ENCODE measurements around the gene ONECUT3. TPM values are rescaled to one million over a fixed set of nuclear protein-coding genes. Genes with fewer than 3 reads are reported as not detected.

The ONECUT3 gene
- total and polyA plus RNA-seq, 2 of the 4 experiments (the other 2 are of a cell fraction), result not detected

DNA sequence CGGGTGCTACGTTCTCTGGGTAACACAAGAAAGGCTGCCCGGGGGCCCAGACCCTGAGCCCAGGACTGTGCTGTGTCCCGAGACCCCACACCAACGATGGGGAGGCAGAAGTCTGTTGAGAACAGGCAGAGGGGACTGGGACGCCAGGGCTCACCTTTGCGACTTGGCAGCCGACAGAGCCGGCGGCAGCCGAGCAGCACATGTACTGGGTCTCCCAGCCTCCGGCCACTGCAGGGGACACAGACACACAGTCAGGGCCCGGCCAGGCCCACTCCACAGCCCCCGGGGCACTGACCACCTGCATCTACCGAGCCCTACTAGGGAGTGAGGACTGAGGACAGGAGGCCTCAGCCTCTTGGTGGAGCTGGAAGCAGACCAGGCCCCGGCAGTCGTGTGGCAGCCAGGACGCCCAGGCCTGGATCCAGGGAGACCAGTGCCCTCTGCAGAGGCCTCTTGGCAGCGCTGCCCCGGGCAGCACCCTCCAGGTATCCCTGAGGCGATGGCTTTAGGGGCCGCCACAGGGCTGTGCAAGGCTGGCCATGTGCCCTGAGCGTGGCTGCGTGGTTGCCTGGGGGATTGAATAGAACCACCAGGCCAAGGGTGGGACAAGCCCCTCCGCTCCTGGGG is 64.4 kb downstream of the ONECUT3 start:
- CTCF ChIA-PET, result no interaction called here
- no peak overlapping the region for H3K18ac ChIP-seq (ENCODE audit: low read depth, low read length)
- H2AK9ac ChIP-seq (replicated peaks; ENCODE audit: low read depth, low read length, poor library complexity), result no peak overlapping the region
- H4K20me1 ChIP-seq (ENCODE audit: insufficient read depth, low read length), result no peaks in the 10 kb centered on the region; the same call in 1 of the 2 replicates
- dilution Hi-C loops (cut with HindIII; ENCODE audit: low sequenced_read_pairs, unreplicated experiment), result no loop called here
- H2AFZ ChIP-seq (replicated peaks; ENCODE audit: low read length, poor library complexity), result no peak overlapping the region
- in situ Hi-C loops (cut with MboI; ENCODE audit: low sequenced_read_pairs), result no loop called here
- no peak overlapping the region for H3K4me2 ChIP-seq (ENCODE audit: low read depth, low read length)
- no peak overlapping the region for H2AK5ac ChIP-seq (ENCODE audit: low read depth, low read length)
- H3K9ac ChIP-seq (ENCODE audit: low read depth, low read length), result no peak overlapping the region
- no peak overlapping the region for H4K5ac ChIP-seq (ENCODE audit: low read depth, low read length)
- 95% methylated on average over 9 of the region's 25 CpGs; no CpG with 5 or more reads in 1 of the 2 experiments for WGBS, 2 experiments (ENCODE audit: extremely low coverage in 2 of 2, insufficient read length in 1 of 2)
- TF ChIP-seq RFX5 (IDR thresholded peaks at IDR 0.05; ENCODE audit: low read depth, low read length), result no peak
- no peaks in the 10 kb centered on the region for H3K9me1 ChIP-seq (ENCODE audit: insufficient read depth, low read length)
- H3K27me3 ChIP-seq (ENCODE audit: control insufficient read depth, insufficient read depth, low read length), result no peaks in the 10 kb centered on the region
- H4K8ac ChIP-seq (ENCODE audit: low read depth in 2 of 2, low read length in 2 of 2), result no peak overlapping the region
- POLR2A ChIA-PET (ENCODE audit: unreplicated experiment), result no interaction called here
- peaks cover 54% of the 10 kb centered on the region for H3K36me3 ChIP-seq (ENCODE audit: control insufficient read depth, insufficient read depth, low read length)
- no peak overlapping the region for H2BK20ac ChIP-seq (ENCODE audit: low read depth, low read length)
- H3K14ac ChIP-seq (replicated peaks; ENCODE audit: low read depth, low read length), result no peak overlapping the region
- peaks cover 3% of the 10 kb centered on the region; the same call in 1 of the 2 replicates for H3K4me1 ChIP-seq (ENCODE audit: control insufficient read depth, insufficient read depth, low read length)
- H3K27ac ChIP-seq (ENCODE audit: insufficient read depth, low read length), result no peak overlapping the region
- H2BK15ac ChIP-seq (ENCODE audit: low read depth, low read length), result no peak overlapping the region
- H4K91ac ChIP-seq (ENCODE audit: insufficient read depth, low read depth, low read length), result no peak overlapping the region
- no peak overlapping the region for H3K4ac ChIP-seq (ENCODE audit: low read depth, low read length)
- no peaks in the 10 kb centered on the region for H3K9me3 ChIP-seq (ENCODE audit: control insufficient read depth, insufficient read depth, low read length)
- no peak overlapping the region for H3K4me3 ChIP-seq (ENCODE audit: insufficient read depth, low read depth, low read length)
- H2BK5ac ChIP-seq (ENCODE audit: low read depth, low read length, poor library complexity, severe bottlenecking), result no peak overlapping the region
- H3K79me1 ChIP-seq (ENCODE audit: low read depth in 1 of 2, low read length in 2 of 2), result peaks cover 0 to 8% of the 10 kb centered on the region in 2 experiments; a peak in 1 of 4 replicates
- H2BK120ac ChIP-seq (ENCODE audit: low read depth, low read length), result no peak overlapping the region
- DNase-seq (no peak), ATAC-seq (ENCODE audit: low read depth) (no peak)
- intact Hi-C loops (cut with micrococcal nuclease), result no loop called here
- no peak overlapping the region for H3K56ac ChIP-seq (ENCODE audit: extremely low read depth, insufficient read depth, low read length)
- no TSS peak for BruUV-seq (replicated peaks)
- no peak overlapping the region for H3K23ac ChIP-seq (ENCODE audit: low read depth, low read length)
